ENCODE results near the gene MAPK8IP3. TPM values are rescaled to one million over a fixed set of nuclear protein-coding genes. Genes with fewer than 3 reads are reported as not detected.

Gene MAPK8IP3
- polyA plus RNA-seq, 3 donors = 28.6 to 39.6 (median 36.3) TPM

GRCh38 chr16:1800701-1801100, 94.7 kb downstream of the MAPK8IP3 start:
- DNase-seq (ENCODE audit: low read depth in 3 of 3, low spot score in 2 of 3) = no peak

DNA sequence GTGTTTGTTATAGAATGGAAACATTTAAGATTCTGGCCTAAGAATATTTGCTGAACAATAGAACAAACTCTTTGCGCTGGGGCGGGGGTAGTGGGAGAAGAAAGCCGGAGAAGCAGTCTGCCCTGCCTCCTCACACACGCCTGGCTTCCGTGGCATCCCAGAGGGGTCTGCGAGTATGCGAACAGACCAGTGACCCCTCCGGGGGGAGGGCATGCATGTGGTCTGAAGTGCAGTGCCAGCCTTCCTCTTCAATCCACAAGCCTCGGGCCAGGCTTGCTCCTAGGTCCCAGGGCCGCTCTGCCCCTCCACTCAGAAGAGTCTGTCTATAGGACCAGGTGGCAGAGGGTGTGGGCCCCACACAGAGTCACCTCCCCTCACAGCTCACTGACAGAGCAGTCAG, 101.6 kb downstream of the MAPK8IP3 start:
- DNase-seq (ENCODE audit: low read depth in 3 of 3, low spot score in 2 of 3) = no peak

DNA sequence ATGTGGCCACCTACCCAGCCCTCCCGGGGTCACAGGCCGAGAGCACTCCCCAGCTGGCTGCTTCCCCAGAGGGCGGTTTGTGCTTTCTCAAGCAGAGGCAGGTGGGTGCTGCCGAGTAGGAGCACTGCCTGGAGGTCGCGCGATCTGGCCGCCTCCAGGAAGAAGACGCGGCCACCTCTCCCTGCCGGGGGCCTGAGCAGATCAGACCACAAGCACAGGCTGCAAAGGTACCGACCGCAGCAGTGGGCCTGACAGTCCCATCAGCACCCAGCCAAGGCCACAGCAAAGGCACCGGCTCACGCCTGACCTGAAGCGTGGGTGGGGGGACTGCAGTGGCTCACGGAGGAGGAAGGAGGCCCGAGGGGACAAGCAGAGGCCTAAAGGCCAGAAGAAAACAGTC, 102.7 kb downstream of the MAPK8IP3 start:
- no peak for DNase-seq (ENCODE audit: low read depth in 3 of 3, low spot score in 2 of 3)

- DNase-seq (ENCODE audit: low read depth in 3 of 3, low spot score in 2 of 3) = no peak
These were observed 103.3 kb downstream of the MAPK8IP3 start for GRCh38 chr16:1809281-1809801.

- DNase-seq (ENCODE audit: low read depth in 3 of 3, low spot score in 2 of 3) = no peak
These were observed 104.1 kb downstream of the MAPK8IP3 start for GRCh38 chr16:1810106-1810505.

- DNase-seq (ENCODE audit: low read depth in 3 of 3, low spot score in 2 of 3) = no peak
These were observed 104.5 kb downstream of the MAPK8IP3 start for GRCh38 chr16:1810536-1810935.

DNA sequence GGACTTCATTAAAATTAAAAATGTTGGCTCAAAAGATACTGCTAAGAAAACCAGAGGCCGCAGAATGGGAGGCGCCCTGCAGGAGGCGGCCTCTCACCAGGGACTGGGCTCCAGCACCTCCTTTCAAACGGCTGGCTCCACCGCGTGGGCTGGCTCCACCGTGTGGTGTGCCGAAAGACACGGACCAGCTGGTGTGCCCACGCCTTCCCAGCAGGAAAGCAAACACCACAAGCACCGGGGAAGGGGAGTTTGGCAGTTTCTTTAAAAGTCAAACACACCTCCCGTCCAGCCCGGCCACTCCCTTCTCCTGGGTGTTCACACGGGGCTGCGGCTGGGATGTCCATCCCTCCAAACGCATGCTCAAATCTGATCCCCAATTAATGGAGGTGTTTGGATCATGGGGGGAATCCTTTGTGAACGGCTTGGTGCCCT, 106.8 kb downstream of the MAPK8IP3 start:
- DNase-seq (ENCODE audit: low read depth in 3 of 3, low spot score in 2 of 3) = peak in 1 of 3 donors; percentile 51

DNA sequence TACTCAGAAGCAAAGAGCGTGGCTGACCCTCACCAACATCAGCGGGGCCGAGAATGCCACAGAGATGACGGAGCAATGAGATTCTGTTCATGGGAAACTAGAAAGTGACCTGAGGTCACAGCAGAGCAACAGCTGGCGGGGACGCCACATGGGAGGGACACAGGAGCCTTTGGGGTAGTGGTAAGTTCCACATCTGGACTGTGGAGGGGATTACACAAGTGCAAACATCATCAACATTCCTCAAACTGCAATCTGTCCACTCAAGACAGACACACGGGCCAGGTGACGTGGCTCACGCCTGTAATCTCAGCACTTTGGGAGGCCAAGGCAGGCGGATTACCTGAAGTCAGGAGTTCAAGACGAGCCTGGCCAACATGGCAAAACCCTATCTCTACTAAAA, 109.5 kb downstream of the MAPK8IP3 start:
- DNase-seq (ENCODE audit: low read depth in 3 of 3, low spot score in 2 of 3) = no peak

DNA sequence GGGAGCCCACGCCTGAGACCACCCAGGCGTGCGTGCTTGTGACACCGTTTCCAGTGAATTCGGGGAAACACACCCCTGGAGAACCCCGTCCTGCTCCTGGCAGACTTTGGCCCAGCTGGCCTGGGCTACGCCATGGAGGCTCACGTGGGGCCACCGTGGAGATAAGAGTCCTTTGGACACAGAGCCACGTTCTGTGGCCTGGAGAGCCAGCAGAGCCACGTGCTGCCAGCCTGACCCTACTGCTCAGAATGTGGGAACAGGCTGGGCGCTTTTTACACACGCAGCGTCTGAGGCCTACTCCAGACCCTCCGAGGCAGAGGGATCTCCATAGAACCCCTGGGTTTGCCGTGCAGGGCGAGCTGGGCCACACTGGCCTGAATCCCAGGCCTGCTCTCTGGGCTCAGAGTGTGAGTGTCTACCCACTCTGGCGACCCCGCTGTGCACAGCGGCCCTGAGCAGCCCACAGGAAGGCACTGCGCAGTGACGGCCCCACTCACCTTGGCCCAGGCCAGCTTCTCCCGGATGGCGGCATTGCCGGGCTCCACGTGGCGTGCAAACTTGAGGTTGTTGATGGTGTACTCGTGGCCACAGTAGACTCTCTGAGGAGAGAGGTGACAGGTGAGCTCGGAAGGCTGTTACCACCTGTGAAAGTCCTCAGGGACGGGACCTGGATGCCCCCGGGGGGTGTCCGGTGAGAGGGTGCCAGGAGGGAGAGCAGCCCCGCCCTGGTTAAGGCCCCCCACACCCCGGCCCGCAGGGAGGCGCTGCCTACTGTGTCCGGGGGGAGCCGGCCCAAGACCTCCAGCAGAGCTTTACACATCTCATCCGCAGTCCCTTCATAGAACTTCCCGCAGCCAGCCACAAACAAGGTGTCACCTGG, 110.6 kb downstream of the MAPK8IP3 start:
- no peak for DNase-seq (ENCODE audit: low read depth in 3 of 3, low spot score in 2 of 3)

- no peak for DNase-seq (ENCODE audit: low read depth in 3 of 3, low spot score in 2 of 3)
These were observed 111.2 kb downstream of the MAPK8IP3 start for GRCh38 chr16:1817276-1817589.

DNA sequence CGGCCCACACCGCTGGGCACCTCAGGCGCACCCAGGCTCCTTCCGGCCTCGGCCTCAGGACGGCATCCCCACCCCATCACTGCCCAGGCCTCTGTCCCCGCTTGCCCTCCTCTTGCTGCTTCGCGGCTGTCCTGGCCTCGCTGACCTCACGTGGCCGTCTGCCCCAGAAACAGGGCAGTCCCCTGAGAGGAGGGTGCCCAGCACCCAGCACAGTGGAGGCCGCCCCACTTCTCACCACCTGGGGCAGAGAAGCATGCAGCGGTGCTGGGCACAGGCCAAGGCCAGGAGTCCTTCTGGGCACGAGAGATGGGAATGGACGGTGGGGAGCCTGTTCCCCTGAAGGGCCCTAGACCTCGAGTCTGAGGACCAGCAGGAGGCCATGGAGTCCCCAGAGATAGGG, 111.7 kb downstream of the MAPK8IP3 start:
- DNase-seq (ENCODE audit: low read depth in 3 of 3, low spot score in 2 of 3) = no peak

DNA sequence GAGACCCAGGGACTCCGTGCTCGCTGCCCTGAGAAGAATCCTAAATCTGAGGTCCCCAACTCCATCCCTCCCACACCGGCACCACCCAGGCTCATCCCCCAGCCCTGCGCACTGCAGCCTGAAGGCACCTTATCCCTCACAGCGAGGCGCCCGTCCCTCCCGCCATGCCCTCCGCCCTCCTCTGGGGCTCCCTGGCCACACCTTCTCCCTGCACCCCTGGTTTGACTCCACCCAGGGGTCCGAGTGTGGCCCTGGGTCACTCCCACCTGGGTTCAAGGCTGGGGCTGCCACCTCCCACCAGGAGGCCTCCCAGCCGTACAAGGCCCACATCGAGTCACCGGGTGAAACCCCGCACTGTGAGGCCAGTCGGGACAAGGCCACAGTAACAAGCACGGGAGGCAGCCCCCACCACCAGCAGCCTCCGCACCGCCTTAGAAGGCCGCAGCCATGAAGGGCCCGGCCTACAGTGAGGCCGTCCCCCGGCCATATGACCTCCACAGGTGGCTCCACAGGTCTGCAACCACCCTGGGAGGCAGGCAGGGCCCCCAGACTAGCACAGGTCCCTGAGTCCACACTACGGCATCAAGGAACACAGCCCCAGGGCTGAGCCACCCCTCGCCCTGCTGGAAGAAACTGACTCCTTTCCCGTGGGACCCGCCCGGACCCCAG, 112.3 kb downstream of the MAPK8IP3 start:
- DNase-seq (ENCODE audit: low read depth in 3 of 3, low spot score in 2 of 3) = no peak

GRCh38 chr16:1818873-1819525, 113.0 kb downstream of the MAPK8IP3 start:
- no peak for DNase-seq (ENCODE audit: low read depth in 3 of 3, low spot score in 2 of 3)

DNA sequence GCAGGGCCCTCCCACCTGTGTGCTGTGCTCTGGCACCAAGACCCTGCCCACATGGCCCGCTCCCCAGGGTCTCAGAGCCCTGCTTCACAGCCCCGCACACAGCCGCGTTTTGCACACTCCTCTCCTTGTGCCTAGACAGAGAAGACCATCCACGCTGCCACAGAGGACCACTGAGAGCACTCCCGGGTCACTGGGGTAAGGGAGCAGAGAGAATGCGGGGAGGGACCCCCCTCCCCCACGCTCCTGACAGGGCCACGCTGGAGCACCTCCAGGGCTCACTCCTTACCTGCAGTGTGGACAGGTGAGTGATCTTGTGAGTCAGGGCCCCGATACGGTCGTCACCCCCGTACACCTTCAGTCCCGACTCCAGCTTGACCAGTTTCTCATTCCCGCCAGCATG, 113.6 kb downstream of the MAPK8IP3 start:
- no peak for DNase-seq (ENCODE audit: low read depth in 3 of 3, low spot score in 2 of 3)

Other genes with a start within 250 kb of the MAPK8IP3 start
- gene CLCN7, start 231.2 kb upstream of the MAPK8IP3 start, polyA plus RNA-seq (ENCODE audit: insufficient read length in 3 of 3) = 10 to 100 TPM; 36.6 to 42.1 (median 39.4) TPM
- gene PTX4, start 217.3 kb upstream of the MAPK8IP3 start, polyA plus RNA-seq (ENCODE audit: insufficient read length in 3 of 3) = not detected
- gene TELO2, start 212.8 kb upstream of the MAPK8IP3 start, polyA plus RNA-seq (ENCODE audit: insufficient read length in 3 of 3) = 10 to 100 TPM; 23.2 to 29.3 (median 26.1) TPM
- 10 to 100 TPM; 16.8 to 21.4 (median 18.8) TPM for gene TMEM204, start 172.5 kb upstream of the MAPK8IP3 start, polyA plus RNA-seq (ENCODE audit: insufficient read length in 3 of 3)
- gene IFT140, start 94.1 kb upstream of the MAPK8IP3 start, polyA plus RNA-seq (ENCODE audit: insufficient read length in 3 of 3) = 10 to 100 TPM; 33.9 to 39.1 (median 34.0) TPM
- gene CRAMP1, start 93.8 kb upstream of the MAPK8IP3 start, polyA plus RNA-seq (ENCODE audit: insufficient read length in 3 of 3) = 10 to 100 TPM; 16.0 to 17.6 (median 16.4) TPM
- gene JPT2, start 27.9 kb upstream of the MAPK8IP3 start, polyA plus RNA-seq (ENCODE audit: insufficient read length in 3 of 3) = 10 to 100 TPM; 80.4 to 87.2 (median 81.1) TPM
- 10 to 100 TPM; 18.8 to 22.1 (median 19.4) TPM for gene NME3, start 65.3 kb downstream of the MAPK8IP3 start, polyA plus RNA-seq (ENCODE audit: insufficient read length in 3 of 3)
- 1 to 10 TPM; 5.1 to 5.5 (median 5.2) TPM for gene EME2, start 66.6 kb downstream of the MAPK8IP3 start, polyA plus RNA-seq (ENCODE audit: insufficient read length in 3 of 3)
- 10 to 100 TPM; 58.1 to 69.6 (median 65.0) TPM for gene MRPS34, start 66.9 kb downstream of the MAPK8IP3 start, polyA plus RNA-seq (ENCODE audit: insufficient read length in 3 of 3)
- gene SPSB3, start 76.4 kb downstream of the MAPK8IP3 start, polyA plus RNA-seq (ENCODE audit: insufficient read length in 3 of 3) = 10 to 100 TPM; 30.8 to 35.7 (median 32.5) TPM
- gene NUBP2, start 76.8 kb downstream of the MAPK8IP3 start, polyA plus RNA-seq (ENCODE audit: insufficient read length in 3 of 3) = 10 to 100 TPM; 31.1 to 38.7 (median 31.5) TPM
- 1 to 10 TPM; 1.3 to 2.0 (median 2.0) TPM for gene IGFALS, start 87.5 kb downstream of the MAPK8IP3 start, polyA plus RNA-seq (ENCODE audit: insufficient read length in 3 of 3)
- 10 to 100 TPM; 35.4 to 44.8 (median 40.1) TPM for gene HAGH, start 120.6 kb downstream of the MAPK8IP3 start, polyA plus RNA-seq (ENCODE audit: insufficient read length in 3 of 3)
- gene FAHD1, start 121.0 kb downstream of the MAPK8IP3 start, polyA plus RNA-seq (ENCODE audit: insufficient read length in 3 of 3) = 10 to 100 TPM; 36.6 to 50.7 (median 48.3) TPM
- gene MEIOB, start 166.0 kb downstream of the MAPK8IP3 start, polyA plus RNA-seq (ENCODE audit: insufficient read length in 3 of 3) = 1 to 10 TPM; 1.1 to 1.3 (median 1.3) TPM
- under 1 TPM; 0.12 to 0.24 (median 0.17) TPM for gene HS3ST6, start 212.2 kb downstream of the MAPK8IP3 start, polyA plus RNA-seq (ENCODE audit: insufficient read length in 3 of 3)
- 10 to 100 TPM; 63.0 to 70.1 (median 65.2) TPM for gene MSRB1, start 237.0 kb downstream of the MAPK8IP3 start, polyA plus RNA-seq (ENCODE audit: insufficient read length in 3 of 3)
- gene RPL3L, start 248.5 kb downstream of the MAPK8IP3 start, polyA plus RNA-seq (ENCODE audit: insufficient read length in 3 of 3) = under 1 TPM; 0.10 to 0.17 (median 0.16) TPM

Data from right renal cortex interstitium (tissue), 3 donors.